Neuronal stem cell (in vitro differentiated cells): Measurements from ENCODE around the gene MTOR. TPM values are rescaled to one million over a fixed set of nuclear protein-coding genes. Genes with fewer than 3 reads are reported as not detected.

Experiments
- DNase-seq: peaks from one replicate; pipeline ENCODE4 v3.0.0-alpha.2; 2013; ENCODE audit warnings: low spot score
- H2AFZ ChIP-seq: one replicate; pipeline ENCODE4 v1.6.1; 2013; ENCODE audit warnings: mild to moderate bottlenecking, low read length, inconsistent platforms
- H2AK5ac ChIP-seq: 2 replicates; pipeline ENCODE4 v1.6.1; 2013; ENCODE audit warnings: low read depth, mild to moderate bottlenecking, inconsistent platforms, low read length, moderate library complexity, mixed read lengths
- H2BK120ac ChIP-seq: 2 replicates; pipeline ENCODE4 v1.6.1; 2013; ENCODE audit warnings: low read depth, mild to moderate bottlenecking, inconsistent platforms, low read length, moderate library complexity, mixed read lengths
- H2BK12ac ChIP-seq: one replicate; pipeline ENCODE4 v1.6.1; 2013; ENCODE audit warnings: low read length, inconsistent platforms
- H2BK15ac ChIP-seq: 2 replicates; pipeline ENCODE4 v1.6.1; 2013; ENCODE audit warnings: mild to moderate bottlenecking, low read length, inconsistent platforms, mixed read lengths
- H2BK5ac ChIP-seq: one replicate; pipeline ENCODE4 v1.6.1; 2013; ENCODE audit warnings: inconsistent platforms, mild to moderate bottlenecking, low read length, moderate library complexity
- H3K14ac ChIP-seq: one replicate; pipeline ENCODE4 v1.6.1; 2013; ENCODE audit warnings: low read length, inconsistent platforms
- H3K18ac ChIP-seq: 2 replicates; pipeline ENCODE4 v1.6.1; 2013; ENCODE audit warnings: low read length, inconsistent platforms
- H3K23ac ChIP-seq: 2 replicates; pipeline ENCODE4 v1.6.1; 2013; ENCODE audit warnings: low read depth, mild to moderate bottlenecking, mixed read lengths, low read length, inconsistent platforms; ENCODE audit not compliant: poor library complexity
- H3K27ac ChIP-seq: replicated peaks from 3 replicates; pipeline ENCODE4 v1.5.1; 2013; ENCODE audit warnings: low read length, inconsistent platforms
- H3K27me3 ChIP-seq, 3 experiments: 2 replicates each; pipeline ENCODE4 v1.6.1; 2013; ENCODE audit warnings: low read length in 3 of 3, mild to moderate bottlenecking in 2 of 3, inconsistent platforms in 1 of 3, low read depth in 1 of 3, mixed read lengths in 1 of 3, moderate library complexity in 1 of 3; ENCODE audit not compliant: control insufficient read depth in 3 of 3, insufficient read depth in 3 of 3
- H3K36me3 ChIP-seq, 2 donors: replicated peaks in 1 of 2; 2 replicates each; pipeline ENCODE4 v1.6.1; 2013; ENCODE audit warnings: low read length in 2 of 2; ENCODE audit not compliant: control insufficient read depth in 2 of 2, insufficient read depth in 2 of 2
- H3K4ac ChIP-seq: 2 replicates; pipeline ENCODE4 v1.6.1; 2013; ENCODE audit warnings: inconsistent platforms, mild to moderate bottlenecking, low read length, moderate library complexity
- H3K4me1 ChIP-seq, 2 donors: 1 replicate in 1 of 2; 2 replicates in 1 of 2; pipeline ENCODE4 v1.6.1; 2013; ENCODE audit warnings: low read length in 2 of 2, low read depth in 1 of 2; ENCODE audit not compliant: control insufficient read depth in 2 of 2, insufficient read depth in 1 of 2
- H3K4me2 ChIP-seq: one replicate; pipeline ENCODE4 v1.6.1; 2013; ENCODE audit warnings: mild to moderate bottlenecking, low read length, inconsistent platforms; ENCODE audit not compliant: insufficient read depth, poor library complexity, severe bottlenecking
- H3K4me3 ChIP-seq, 2 donors: 2 replicates each; pipeline ENCODE4 v1.5.1; 2013; ENCODE audit warnings: low read length in 2 of 2, mild to moderate bottlenecking in 2 of 2, inconsistent platforms in 1 of 2, moderate library complexity in 1 of 2
- H3K79me1 ChIP-seq: one replicate; pipeline ENCODE4 v1.6.1; 2013; ENCODE audit warnings: low read depth, mild to moderate bottlenecking, inconsistent platforms, low read length, moderate library complexity
- H3K9ac ChIP-seq: one replicate; pipeline ENCODE4 v1.6.1; 2013; ENCODE audit warnings: mild to moderate bottlenecking, low read depth, low read length, inconsistent platforms; ENCODE audit not compliant: poor library complexity
- H3K9me3 ChIP-seq, 2 donors: replicated peaks in 1 of 2; 2 replicates each; pipeline versions ENCODE3 to v1.6.1; 2013; ENCODE audit warnings: low read length in 2 of 2, mild to moderate bottlenecking in 2 of 2, inconsistent platforms in 1 of 2, low read depth in 1 of 2, mixed read lengths in 1 of 2, moderate library complexity in 1 of 2; ENCODE audit not compliant: control insufficient read depth in 2 of 2, insufficient read depth in 1 of 2
- H4K8ac ChIP-seq: one replicate; pipeline ENCODE4 v1.6.1; 2013; ENCODE audit warnings: low read depth, mild to moderate bottlenecking, inconsistent platforms, low read length, moderate library complexity
- H4K91ac ChIP-seq: one replicate; pipeline ENCODE4 v1.6.1; 2013; ENCODE audit warnings: low read length, low read depth, mild to moderate bottlenecking, inconsistent platforms; ENCODE audit not compliant: poor library complexity
- WGBS, 2 donors: extraction: QIAGEN DNeasy Blood & Tissue Kit; methylation state at CpG; one replicate each; pipeline ENCODE4 v1.1.7; 2013; ENCODE audit warnings: missing lambda C conversion rate in 2 of 2, mixed read lengths in 1 of 2; ENCODE audit not compliant: insufficient read length in 2 of 2, insufficient replicate concordance in 1 of 2; ENCODE audit errors: extremely low coverage in 2 of 2; 5-methylcytosine and 5-hydroxymethylcytosine counted together
- small RNA-seq: library from polyadenylated mRNA; stranded (forward); fragments of <200 nt; extraction: miRNeasy Mini kit (QIAGEN cat#:217004); gene quantifications from one replicate; pipeline ENCODE3, GENCODE V24; 2013; ENCODE audit not compliant: insufficient read depth

Gene MTOR

GRCh38 chr1:11058026-11058425, 204.3 kb downstream of the MTOR start:
- no peak overlapping the region for H3K4ac ChIP-seq
- H3K36me3 ChIP-seq = peaks cover 10 to 55% of the 10 kb centered on the region in 2 donors
- no peak overlapping the region for H3K4me3 ChIP-seq
- H2BK5ac ChIP-seq = no peak overlapping the region
- no peak overlapping the region for H2AK5ac ChIP-seq
- no peak overlapping the region for H2BK12ac ChIP-seq
- H3K14ac ChIP-seq = no peak overlapping the region
- H3K9me3 ChIP-seq = no peaks in the 10 kb centered on the region
- H3K27ac ChIP-seq = no peak overlapping the region
- peaks cover 4% of the 10 kb centered on the region for H3K79me1 ChIP-seq
- no CpG with 5 or more reads among the region's 14 CpGs for WGBS, 2 donors
- peaks cover 10 to 17% of the 10 kb centered on the region in 2 donors for H3K4me1 ChIP-seq
- H3K18ac ChIP-seq = no peak overlapping the region
- no peak overlapping the region for H2AFZ ChIP-seq
- H3K4me2 ChIP-seq = no peak overlapping the region
- H4K91ac ChIP-seq = no peak overlapping the region
- H3K23ac ChIP-seq = peak overlapping the region; percentile 27
- H3K9ac ChIP-seq = no peak overlapping the region
- no peak overlapping the region for H4K8ac ChIP-seq
- no peaks in the 10 kb centered on the region for H3K27me3 ChIP-seq
- H2BK15ac ChIP-seq = no peak overlapping the region
- H2BK120ac ChIP-seq = no peak overlapping the region
- no peak for DNase-seq

GRCh38 chr1:11057477-11057876, 204.9 kb downstream of the MTOR start:
- Histone ChIP-seq H3K4me1 (peaks cover 10 to 22% of the 10 kb centered on the region in 2 donors), H3K4me3 (no peak overlapping the region), H3K4ac (no peak overlapping the region), H2BK5ac (no peak overlapping the region), H3K36me3 (peaks cover 10 to 50% of the 10 kb centered on the region in 2 donors), H3K4me2 (no peak overlapping the region), H3K27ac (no peak overlapping the region), H2AK5ac (no peak overlapping the region), H3K27me3 (no peaks in the 10 kb centered on the region), H3K18ac (no peak overlapping the region), H3K9ac (no peak overlapping the region), H3K14ac (no peak overlapping the region), H2AFZ (no peak overlapping the region), H2BK12ac (no peak overlapping the region), H2BK120ac (no peak overlapping the region), H4K8ac (no peak overlapping the region), H3K9me3 (no peaks in the 10 kb centered on the region), H3K23ac (no peak overlapping the region), H3K79me1 (peaks cover 4% of the 10 kb centered on the region), H2BK15ac (no peak overlapping the region), H4K91ac (no peak overlapping the region)
- WGBS, 2 donors = no CpG with 5 or more reads among the region's 8 CpGs
- DNase-seq = no peak

Small RNA genes lying within 50 kb of the gene (small RNA-seq; reads per million reads assigned to genes)
- gene RNU6-291P (not detected), gene RNU6-537P (not detected), gene RPL39P6 (not detected)
